Tibial nerve (tissue), 4 donors: ENCODE measurements around the gene LRRTM4. TPM values are rescaled to one million over a fixed set of nuclear protein-coding genes. Genes with fewer than 3 reads are reported as not detected.

Source experiments
- DNase-seq, 2 donors: peaks; one replicate each; pipeline ENCODE4 v3.0.0-alpha.2; 2019; ENCODE audit warnings: low spot score in 2 of 2
- H3K27ac ChIP-seq, 4 donors: fragments of 200-600 bp; sonication (generic) in 3 of 4; one replicate each; pipeline ENCODE4 v1.5.1; 2017 to 2019; ENCODE audit warnings: mild to moderate bottlenecking in 1 of 4
- H3K27me3 ChIP-seq, 2 donors: fragments of 200-600 bp; sonication (generic) in 1 of 2; one replicate each; pipeline versions ENCODE4 v1.5.1 to v1.6.0; 2017 to 2019
- H3K36me3 ChIP-seq, 3 donors: fragments of 200-600 bp; sonication (generic); one replicate each; pipeline ENCODE4 v1.5.1; 2018 to 2019
- H3K4me1 ChIP-seq, 4 donors: fragments of 200-600 bp; sonication (generic) in 3 of 4; one replicate each; pipeline ENCODE4 v1.5.1; 2017 to 2019
- H3K4me3 ChIP-seq, 4 donors: fragments of 200-600 bp; sonication (generic) in 3 of 4; one replicate each; pipeline ENCODE4 v1.5.1; 2017 to 2019; ENCODE audit warnings: mild to moderate bottlenecking in 1 of 4, moderate library complexity in 1 of 4
- H3K9me3 ChIP-seq, 4 donors: fragments of 200-600 bp; sonication (generic) in 3 of 4; one replicate each; pipeline ENCODE4 v1.5.1; 2017 to 2019
- CTCF ChIP-seq, 5 experiments: fragments of 200-600 bp in 3 of 5; fragments of 450-650 bp in 2 of 5; sonication (generic) in 3 of 5; IDR thresholded peaks; one replicate each; pipeline ENCODE4 v1.5.1; 2016 to 2019; ENCODE audit warnings: antibody characterized with exemption in 5 of 5, mild to moderate bottlenecking in 3 of 5, moderate library complexity in 2 of 5
- EP300 ChIP-seq, 2 donors: sonication (generic); formaldehyde crosslinking; IDR thresholded peaks; one replicate each; pipeline ENCODE4 v1.6.1; 2017; ENCODE audit warnings: antibody characterized with exemption in 2 of 2, mild to moderate bottlenecking in 1 of 2
- POLR2A ChIP-seq, 2 donors: fragments of 450-650 bp; IDR thresholded peaks; one replicate each; pipeline ENCODE4 v1.6.1; 2017; ENCODE audit warnings: antibody characterized with exemption in 2 of 2, mild to moderate bottlenecking in 2 of 2, moderate library complexity in 2 of 2
- WGBS, 2 donors: methylation state at CpG; one replicate each; pipeline ENCODE4 v1.1.5; 2018; 5-methylcytosine and 5-hydroxymethylcytosine counted together
- total RNA-seq, 4 donors: library from RNA; depleted of rRNA; stranded (reverse); fragments of >200 nt; gene quantifications; one replicate each; pipeline ENCODE4 v1.1.0, GENCODE V29; 2016

LRRTM4 gene
- total RNA-seq, 4 donors from 2014 or later: 2.9 to 8.1 (median 7.6) TPM

- Histone ChIP-seq H3K4me3 (no peak overlapping the region), H3K27ac (no peak overlapping the region), H3K4me1 (no peaks in the 10 kb centered on the region), H3K9me3 (no peaks in the 10 kb centered on the region), H3K27me3 (no peaks in the 10 kb centered on the region), H3K36me3 (no peaks in the 10 kb centered on the region)
- TF ChIP-seq POLR2A (IDR thresholded peaks at IDR 0.05): no peak
- TF ChIP-seq EP300 (IDR thresholded peaks at IDR 0.05): no peak
- no peak for TF ChIP-seq CTCF (IDR thresholded peaks at IDR 0.05)
- WGBS, 2 donors: 64 to 65% methylated on average over 1 of the region's 1 CpG
- no peak for DNase-seq
Measured at GRCh38 chr2:76866464-76866863, 655.7 kb downstream of the LRRTM4 start.

- Histone ChIP-seq H3K4me1 (no peaks in the 10 kb centered on the region), H3K4me3 (no peak overlapping the region), H3K9me3 (no peaks in the 10 kb centered on the region), H3K27me3 (no peaks in the 10 kb centered on the region), H3K36me3 (no peaks in the 10 kb centered on the region), H3K27ac (no peak overlapping the region)
- TF ChIP-seq CTCF (IDR thresholded peaks at IDR 0.05) (no peak), POLR2A (IDR thresholded peaks at IDR 0.05) (no peak), EP300 (IDR thresholded peaks at IDR 0.05) (no peak)
- DNase-seq: no peak
- WGBS, 2 donors: 61 to 78% methylated on average over 3 of the region's 3 CpGs
Measured at GRCh38 chr2:76862901-76863300, 659.3 kb downstream of the LRRTM4 start.

- H3K4me3 ChIP-seq: no peak overlapping the region
- 54 to 65% methylated on average over 3 of the region's 3 CpGs for WGBS, 2 donors
Measured at GRCh38 chr2:76861708-76862107, 660.5 kb downstream of the LRRTM4 start.

GRCh38 chr2:76851000-76851399 is 671.2 kb downstream of the LRRTM4 start:
- Histone ChIP-seq H3K27ac (no peak overlapping the region), H3K27me3 (no peaks in the 10 kb centered on the region), H3K9me3 (no peaks in the 10 kb centered on the region), H3K4me1 (no peaks in the 10 kb centered on the region), H3K4me3 (no peak overlapping the region), H3K36me3 (no peaks in the 10 kb centered on the region)
- DNase-seq: no peak
- TF ChIP-seq CTCF (IDR thresholded peaks at IDR 0.05) (no peak), POLR2A (IDR thresholded peaks at IDR 0.05) (no peak), EP300 (IDR thresholded peaks at IDR 0.05) (no peak)
- 67 to 83% methylated on average over 1 of the region's 1 CpG for WGBS, 2 donors

More at GRCh38 chr2:76861708-76862107, 660.5 kb downstream of the LRRTM4 start:
- DNase-seq: no peak
- H3K4me1 ChIP-seq: no peaks in the 10 kb centered on the region
- no peak overlapping the region for H3K27ac ChIP-seq
- TF ChIP-seq POLR2A (IDR thresholded peaks at IDR 0.05) (no peak), EP300 (IDR thresholded peaks at IDR 0.05) (no peak), CTCF (IDR thresholded peaks at IDR 0.05) (no peak)
- no peaks in the 10 kb centered on the region for H3K36me3 ChIP-seq
- H3K27me3 ChIP-seq: no peaks in the 10 kb centered on the region
- H3K9me3 ChIP-seq: no peaks in the 10 kb centered on the region

GRCh38 chr2:76849086-76849485 is 673.1 kb downstream of the LRRTM4 start:
- WGBS, 2 donors: 61 to 67% methylated on average over 1 of the region's 1 CpG
- Histone ChIP-seq H3K4me1 (no peaks in the 10 kb centered on the region), H3K9me3 (no peaks in the 10 kb centered on the region), H3K27me3 (no peaks in the 10 kb centered on the region), H3K36me3 (no peaks in the 10 kb centered on the region), H3K27ac (no peak overlapping the region), H3K4me3 (no peak overlapping the region)
- no peak for TF ChIP-seq CTCF (IDR thresholded peaks at IDR 0.05)
- no peak for TF ChIP-seq POLR2A (IDR thresholded peaks at IDR 0.05)
- no peak for TF ChIP-seq EP300 (IDR thresholded peaks at IDR 0.05)
- DNase-seq: no peak
